SH-SY5Y (cell line): Measurements from ENCODE around the gene EDEM1.

Experiments
- GATA2 ChIP-seq: IDR thresholded peaks from 2 replicates; pipeline ENCODE4 v1.6.1; 2011; ENCODE audit warnings: mild to moderate bottlenecking, low read depth, low read length
- GATA3 ChIP-seq: IDR thresholded peaks from 2 replicates; pipeline ENCODE4 v1.6.1; 2011; ENCODE audit warnings: low read depth, mild to moderate bottlenecking, low read length, moderate library complexity

- TF ChIP-seq GATA3: no peak
- TF ChIP-seq GATA2: no peak
These were observed 9.5 kb downstream of the EDEM1 start for GRCh38 chr3:5197022-5197421.
